ENCODE measurements around the gene NUAK1. TPM values are rescaled to one million over a fixed set of nuclear protein-coding genes. Genes with fewer than 3 reads are reported as not detected.

NUAK1 gene
- total RNA-seq, 1 experiment from 2014 or later: 7.4 TPM

DNA sequence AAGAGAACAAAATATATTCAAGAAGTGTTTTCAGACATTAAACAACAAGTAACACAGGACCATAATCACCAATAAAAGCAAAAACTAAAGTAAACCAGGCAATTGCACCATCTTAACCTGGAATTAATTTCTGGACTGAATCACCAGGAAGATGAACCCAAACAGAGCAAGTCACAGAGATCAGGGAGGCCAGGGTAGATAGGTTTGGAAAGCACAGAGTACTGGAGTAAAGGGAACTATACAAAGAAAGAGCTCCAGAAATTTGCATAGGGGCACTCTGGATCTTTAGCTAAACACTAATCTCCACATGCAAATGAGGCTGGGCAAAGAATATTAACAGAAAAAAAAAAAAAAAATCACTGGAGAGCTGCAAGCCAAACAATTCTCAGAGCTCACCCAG lies 84.7 kb downstream of the NUAK1 start:
- no TSS peak for BruUV-seq (replicated peaks)
- no peak overlapping the region for H3K4me3 ChIP-seq (replicated peaks in 1 of 2; ENCODE audit: low read depth in 1 of 2, low read length in 2 of 2)
- H4K20me1 ChIP-seq (ENCODE audit: insufficient read depth): no peaks in the 10 kb centered on the region
- POLR2A ChIA-PET: no interaction called here
- peaks cover 26% of the 10 kb centered on the region; the same call in 1 of the 2 replicates for H3K27me3 ChIP-seq (ENCODE audit: insufficient read depth, low read length)
- no peak for ATAC-seq
- CTCF ChIA-PET: no interaction called here
- no peak overlapping the region for H3K4me2 ChIP-seq (ENCODE audit: low read length)
- no peak overlapping the region for H3K9ac ChIP-seq (ENCODE audit: low read length)
- TF ChIP-seq ATF3 (IDR thresholded peaks at IDR 0.05) (no peak), ZFX (IDR thresholded peaks at IDR 0.05) (no peak), CTCF (IDR thresholded peaks at IDR 0.05 in 2 of 3, conservative IDR thresholded peaks at IDR 0.05 in 1 of 3; ENCODE audit: borderline replicate concordance in 1 of 3, insufficient read depth in 1 of 3, low read depth in 2 of 3, low read length in 2 of 3) (no peak), SIN3A (IDR thresholded peaks at IDR 0.05; ENCODE audit: low read depth) (no peak), ZNF274 (IDR thresholded peaks at IDR 0.05; ENCODE audit: low read depth, low read length) (no peak), CBX3 (IDR thresholded peaks at IDR 0.05; ENCODE audit: low read depth) (no peak), EZH2phosphoT487 (IDR thresholded peaks at IDR 0.05; ENCODE audit: borderline replicate concordance) (no peak), MAX (IDR thresholded peaks at IDR 0.05) (no peak), CEBPB (IDR thresholded peaks at IDR 0.05; ENCODE audit: low read depth) (no peak), POLR2AphosphoS5 (IDR thresholded peaks at IDR 0.05; ENCODE audit: low read depth, low read length) (no peak), YY1 (IDR thresholded peaks at IDR 0.05; ENCODE audit: extremely low read depth, insufficient replicate concordance, low read depth, low read length) (no peak), SP1 (IDR thresholded peaks at IDR 0.05; ENCODE audit: low read depth) (no peak), JUND (IDR thresholded peaks at IDR 0.05) (no peak), FOSL1 (IDR thresholded peaks at IDR 0.05; ENCODE audit: low read depth) (no peak), ZBTB33 (IDR thresholded peaks at IDR 0.05; ENCODE audit: extremely low read depth, insufficient replicate concordance, low read length) (no peak), RAD21 (IDR thresholded peaks at IDR 0.05; ENCODE audit: low read depth) (no peak), POLR2A (IDR thresholded peaks at IDR 0.05; ENCODE audit: borderline replicate concordance, extremely low read depth, insufficient read depth, insufficient read length) (no peak), EZH2 (IDR thresholded peaks at IDR 0.05) (no peak), SRF (IDR thresholded peaks at IDR 0.05; ENCODE audit: low read depth) (no peak), TCF7L2 (IDR thresholded peaks at IDR 0.05; ENCODE audit: borderline replicate concordance, extremely low read depth, insufficient read depth, insufficient read length) (no peak)
- H3K9me2 ChIP-seq (ENCODE audit: insufficient read depth): no peaks in the 10 kb centered on the region
- RAD21 ChIA-PET (ENCODE audit: low non-redundant PET in 1 of 2, low total read pairs in 2 of 2, uncharacterized antibody in 2 of 2, unreplicated experiment in 2 of 2): no interaction called here
- H3K27ac ChIP-seq (ENCODE audit: low read depth, low read length): no peak overlapping the region
- DNase-seq (ENCODE audit: low read depth, low spot score): no peak
- H3K79me2 ChIP-seq (ENCODE audit: insufficient read depth, low read length): no peaks in the 10 kb centered on the region
- H3K36me3 ChIP-seq (ENCODE audit: control insufficient read depth in 1 of 2, insufficient read depth in 2 of 2, low read length in 2 of 2): no peaks in the 10 kb centered on the region
- intact Hi-C loops (cut with micrococcal nuclease): no loop called here
- no peaks in the 10 kb centered on the region for H3K4me1 ChIP-seq (ENCODE audit: control insufficient read depth in 1 of 2, insufficient read depth in 2 of 2, low read length in 2 of 2)
- no peaks in the 10 kb centered on the region for H3K9me3 ChIP-seq (ENCODE audit: control insufficient read depth in 1 of 2, insufficient read depth in 1 of 2, low read depth in 1 of 2, low read length in 2 of 2)
- H2AFZ ChIP-seq (ENCODE audit: low read depth, low read length, poor library complexity, severe bottlenecking): no peak overlapping the region

Measured in HCT116 (cell line).